Superior temporal gyrus (tissue), 1 donor: ENCODE data around the gene GSTK1.
A peak's percentile ranks its signal among the peaks of the same experiment; 100 is the strongest.
"Not testable (repeated sequence)": the region's sequence is repeated elsewhere in the genome, so short reads cannot be mapped to it uniquely, and the experiment has no call there.

ENCODE experiments used
- DNase-seq: peaks from one replicate; pipeline ENCODE4 v3.0.0-alpha.2; 2016; ENCODE audit errors: extremely low spot score

Gene GSTK1

GRCh38 chr7:143271240-143271639 lies 8.0 kb downstream of the GSTK1 start:
- DNase-seq: no peak

- DNase-seq: no peak
Observed at GRCh38 chr7:143272871-143273270, 9.6 kb downstream of the GSTK1 start.

GRCh38 chr7:143279186-143280098 lies 16.2 kb downstream of the GSTK1 start:
- DNase-seq: peak; percentile 98

GRCh38 chr7:143280160-143280559 lies 16.9 kb downstream of the GSTK1 start:
- no peak for DNase-seq

GRCh38 chr7:143280566-143280965 lies 17.3 kb downstream of the GSTK1 start:
- DNase-seq: no peak

- DNase-seq: no peak
Observed at GRCh38 chr7:143281529-143281928, 18.3 kb downstream of the GSTK1 start.

GRCh38 chr7:143282124-143282523 lies 18.9 kb downstream of the GSTK1 start:
- no peak for DNase-seq

GRCh38 chr7:143283381-143283780 lies 20.1 kb downstream of the GSTK1 start:
- no peak for DNase-seq

- DNase-seq: no peak
Observed at GRCh38 chr7:143284591-143285469, 21.6 kb downstream of the GSTK1 start, which contains the start of gene TMEM139. TMEM139 (plus strand) TSS chr7:143284958; CDS start chr7:143285958, 1,000 bp downstream.

- DNase-seq: no peak
Observed at GRCh38 chr7:143285470-143285778, 22.2 kb downstream of the GSTK1 start.

GRCh38 chr7:143285806-143286521 lies 22.7 kb downstream of the GSTK1 start:
- DNase-seq: peak; percentile 92

- DNase-seq: peak; percentile 68
Observed at GRCh38 chr7:143286522-143286890, 23.3 kb downstream of the GSTK1 start.

- no peak for DNase-seq
Observed at GRCh38 chr7:143287339-143287934, 24.2 kb downstream of the GSTK1 start.

- peak; percentile 95 for DNase-seq
Observed at GRCh38 chr7:143287935-143288826, 24.9 kb downstream of the GSTK1 start, which contains the start of gene CASP2. CASP2 (plus strand) TSS chr7:143288351; CDS start chr7:143288456, 105 bp downstream.

- no peak for DNase-seq
Observed at GRCh38 chr7:143288836-143289235, 25.6 kb downstream of the GSTK1 start.

GRCh38 chr7:143289421-143289820 lies 26.2 kb downstream of the GSTK1 start:
- no peak for DNase-seq

GRCh38 chr7:143289888-143290287 lies 26.6 kb downstream of the GSTK1 start:
- DNase-seq: not testable (repeated sequence)

GRCh38 chr7:143290293-143290692 lies 27.1 kb downstream of the GSTK1 start:
- no peak for DNase-seq

GRCh38 chr7:143292876-143293275 lies 29.6 kb downstream of the GSTK1 start:
- DNase-seq: no peak

GRCh38 chr7:143295870-143296269 lies 32.6 kb downstream of the GSTK1 start:
- DNase-seq: no peak
